SK-N-SH (cell line): ENCODE data around the gene OTUD1.

Experiments used
- EZH2phosphoT487 ChIP-seq: fragments of 200-600 bp; sonication (generic); IDR thresholded peaks from 2 replicates; pipeline ENCODE4 v1.6.1; 2017; ENCODE audit warnings: low read depth, mixed run types, mild to moderate bottlenecking, antibody characterized with exemption, moderate library complexity, borderline replicate concordance
- TF ChIP-seq, protein P1 (sequence below): IDR thresholded peaks from 2 replicates; pipeline ENCODE4 v1.4.0; 2012; ENCODE audit warnings: low read depth, borderline replicate concordance
- TF ChIP-seq, protein P2 (sequence below): fragments of 200-600 bp; sonication (generic); IDR thresholded peaks from 2 replicates; pipeline ENCODE4 v1.6.1; 2017; ENCODE audit warnings: antibody characterized with exemption, mild to moderate bottlenecking, moderate library complexity

DNA sequence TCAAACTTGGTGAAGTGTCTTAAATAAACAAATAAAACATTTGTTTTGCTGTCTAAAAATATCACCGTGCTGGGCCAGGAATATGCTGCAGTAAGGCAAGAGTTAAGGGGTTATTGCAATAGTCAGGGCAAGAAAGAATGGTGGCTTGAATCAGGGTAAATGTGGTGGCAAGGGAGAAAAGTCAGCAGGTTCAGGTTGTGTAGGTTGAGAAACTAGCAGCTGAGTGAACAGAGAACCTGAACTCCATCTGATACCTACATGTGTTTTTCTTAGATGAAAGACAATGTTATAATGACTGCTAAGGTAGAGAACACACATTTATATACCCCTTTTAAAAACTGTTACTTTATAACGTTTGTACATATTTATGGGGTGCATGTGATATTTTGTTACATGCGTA, 28.7 kb downstream of the OTUD1 start:
- TF ChIP-seq, protein P1, sequence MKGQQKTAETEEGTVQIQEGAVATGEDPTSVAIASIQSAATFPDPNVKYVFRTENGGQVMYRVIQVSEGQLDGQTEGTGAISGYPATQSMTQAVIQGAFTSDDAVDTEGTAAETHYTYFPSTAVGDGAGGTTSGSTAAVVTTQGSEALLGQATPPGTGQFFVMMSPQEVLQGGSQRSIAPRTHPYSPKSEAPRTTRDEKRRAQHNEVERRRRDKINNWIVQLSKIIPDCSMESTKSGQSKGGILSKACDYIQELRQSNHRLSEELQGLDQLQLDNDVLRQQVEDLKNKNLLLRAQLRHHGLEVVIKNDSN = no peak
- TF ChIP-seq EZH2phosphoT487 = no peak
- TF ChIP-seq, protein P2, sequence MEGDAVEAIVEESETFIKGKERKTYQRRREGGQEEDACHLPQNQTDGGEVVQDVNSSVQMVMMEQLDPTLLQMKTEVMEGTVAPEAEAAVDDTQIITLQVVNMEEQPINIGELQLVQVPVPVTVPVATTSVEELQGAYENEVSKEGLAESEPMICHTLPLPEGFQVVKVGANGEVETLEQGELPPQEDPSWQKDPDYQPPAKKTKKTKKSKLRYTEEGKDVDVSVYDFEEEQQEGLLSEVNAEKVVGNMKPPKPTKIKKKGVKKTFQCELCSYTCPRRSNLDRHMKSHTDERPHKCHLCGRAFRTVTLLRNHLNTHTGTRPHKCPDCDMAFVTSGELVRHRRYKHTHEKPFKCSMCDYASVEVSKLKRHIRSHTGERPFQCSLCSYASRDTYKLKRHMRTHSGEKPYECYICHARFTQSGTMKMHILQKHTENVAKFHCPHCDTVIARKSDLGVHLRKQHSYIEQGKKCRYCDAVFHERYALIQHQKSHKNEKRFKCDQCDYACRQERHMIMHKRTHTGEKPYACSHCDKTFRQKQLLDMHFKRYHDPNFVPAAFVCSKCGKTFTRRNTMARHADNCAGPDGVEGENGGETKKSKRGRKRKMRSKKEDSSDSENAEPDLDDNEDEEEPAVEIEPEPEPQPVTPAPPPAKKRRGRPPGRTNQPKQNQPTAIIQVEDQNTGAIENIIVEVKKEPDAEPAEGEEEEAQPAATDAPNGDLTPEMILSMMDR = no peak
